ENCODE measurements around the gene ATP4A. TPM values are rescaled to one million over a fixed set of nuclear protein-coding genes. Genes with fewer than 3 reads are reported as not detected.

The ATP4A gene
- total and polyA plus RNA-seq, 9 of the 15 experiments (the other 6 are each of a cell fraction or from before 2014, with no cell fraction given): 0.15 TPM; not detected in 8

DNA sequence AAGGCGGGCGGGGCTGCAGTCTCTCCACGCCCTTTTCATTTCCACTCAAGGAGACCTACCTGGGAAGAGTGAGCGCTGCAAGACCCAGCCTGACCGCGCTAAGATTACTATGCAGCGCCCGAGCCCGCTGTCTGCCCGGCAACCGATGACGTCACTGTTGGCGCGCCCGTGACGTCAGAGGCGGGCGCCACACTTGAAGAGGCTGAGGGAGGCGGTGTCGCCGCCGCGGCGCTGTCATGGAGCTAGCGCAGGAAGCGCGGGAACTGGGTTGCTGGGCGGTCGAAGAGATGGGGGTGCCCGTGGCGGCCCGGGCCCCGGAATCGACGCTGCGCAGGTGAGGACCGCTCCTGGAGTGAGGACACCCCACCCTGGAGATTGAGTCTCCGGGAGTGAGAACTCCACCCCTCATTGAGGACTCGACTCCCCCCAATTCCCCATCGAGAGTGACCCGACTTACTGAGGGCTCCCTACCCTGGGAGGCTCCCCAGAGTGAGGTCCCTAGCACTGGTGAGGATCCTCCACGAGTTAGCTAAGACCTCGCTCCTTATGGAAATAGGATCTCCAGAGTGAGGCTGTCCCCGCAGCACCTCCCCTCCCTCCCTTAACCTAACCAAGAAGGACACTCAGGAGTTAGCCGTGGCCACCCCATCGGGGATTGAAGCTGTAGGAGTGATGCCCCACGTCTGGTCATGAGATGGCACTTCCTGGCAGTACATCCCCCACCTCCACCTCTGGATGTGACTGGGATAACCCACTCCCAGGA lies 49.3 kb upstream of the ATP4A start, which contains the start of gene HAUS5 (continued):
- TF ChIP-seq ZNF384 (IDR thresholded peaks at IDR 0.05; ENCODE audit: low read depth, low read length) (no peak), NBN (IDR thresholded peaks at IDR 0.05; ENCODE audit: low read depth) (peak; percentile 100), ZNF347 (CRISPR knock-in tag; IDR thresholded peaks at IDR 0.05; ENCODE audit: low read depth) (no peak), RERE (CRISPR knock-in tag; IDR thresholded peaks at IDR 0.05; ENCODE audit: borderline replicate concordance) (no peak), ZNF197 (CRISPR knock-in tag; IDR thresholded peaks at IDR 0.05; ENCODE audit: low read depth) (no peak), POLR2A (conservative IDR thresholded peaks at IDR 0.05) (peak; percentile 84), ZNF699 (CRISPR knock-in tag; IDR thresholded peaks at IDR 0.05; ENCODE audit: insufficient replicate concordance) (no peak), NFIC (IDR thresholded peaks at IDR 0.05) (peak; percentile 23; the same call in 1 of the 2 replicates)
- TF ChIP-seq, protein P1, sequence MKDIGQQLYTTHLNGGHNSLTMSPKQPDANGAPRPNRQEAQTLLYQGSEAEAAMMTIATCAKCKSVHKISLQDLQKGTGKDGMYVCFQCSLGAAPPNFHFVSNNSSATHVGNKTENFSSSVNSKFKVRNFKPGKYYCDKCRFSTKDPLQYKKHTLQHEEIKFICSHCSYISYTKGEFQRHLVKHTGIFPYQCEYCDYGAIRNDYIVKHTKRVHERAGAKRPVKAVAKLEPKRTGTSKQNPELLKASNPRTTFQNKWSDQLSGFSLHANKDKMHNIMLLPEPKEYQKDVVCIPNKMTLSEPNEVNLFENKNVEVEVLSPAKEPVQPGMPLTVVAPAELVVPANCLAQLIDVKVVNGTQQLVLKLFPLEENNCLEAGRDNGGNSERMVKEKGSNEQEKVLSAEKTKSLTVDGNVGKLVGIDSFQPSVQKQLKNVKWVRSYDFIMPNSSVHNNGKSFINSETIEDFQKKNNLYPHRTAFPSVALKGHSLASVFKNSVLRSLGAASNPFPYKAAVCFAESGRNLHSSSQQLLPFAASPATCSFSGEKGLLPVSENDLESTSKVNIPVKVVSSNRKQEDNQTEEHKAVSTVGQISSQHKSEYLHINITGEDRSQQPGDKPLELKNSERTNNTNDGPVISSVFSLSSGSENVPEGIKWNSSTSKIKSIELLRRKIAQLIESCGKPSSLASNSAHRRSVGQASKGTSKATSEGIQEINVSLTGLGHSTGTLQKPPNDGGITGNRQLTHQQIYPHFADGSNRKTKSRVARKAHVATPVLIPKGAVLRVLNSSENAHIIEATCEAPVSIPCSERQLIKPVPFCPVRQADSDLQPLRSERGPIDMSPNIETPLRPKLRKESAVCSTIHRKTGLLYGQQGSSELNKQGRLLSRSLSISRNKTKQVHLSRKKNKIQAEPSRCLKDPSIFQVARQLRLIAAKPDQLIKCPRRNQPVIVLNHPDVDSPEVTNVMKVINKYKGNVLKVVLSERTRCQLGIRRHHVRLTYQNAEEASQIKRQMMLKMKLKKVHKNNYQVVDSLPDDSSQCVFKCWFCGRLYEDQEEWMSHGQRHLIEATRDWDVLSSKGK (CRISPR knock-in tag; IDR thresholded peaks at IDR 0.05): no peak

Data from K562 (cell line).